ENCODE results near the gene CD209. TPM values are rescaled to one million over a fixed set of nuclear protein-coding genes. Genes with fewer than 3 reads are reported as not detected.
A peak's percentile ranks its signal among the peaks of the same experiment; 100 is the strongest.

CD209 gene
- total and polyA plus RNA-seq, 2 experiments from 2014 or later = 0.35 TPM; not detected in 1

DNA sequence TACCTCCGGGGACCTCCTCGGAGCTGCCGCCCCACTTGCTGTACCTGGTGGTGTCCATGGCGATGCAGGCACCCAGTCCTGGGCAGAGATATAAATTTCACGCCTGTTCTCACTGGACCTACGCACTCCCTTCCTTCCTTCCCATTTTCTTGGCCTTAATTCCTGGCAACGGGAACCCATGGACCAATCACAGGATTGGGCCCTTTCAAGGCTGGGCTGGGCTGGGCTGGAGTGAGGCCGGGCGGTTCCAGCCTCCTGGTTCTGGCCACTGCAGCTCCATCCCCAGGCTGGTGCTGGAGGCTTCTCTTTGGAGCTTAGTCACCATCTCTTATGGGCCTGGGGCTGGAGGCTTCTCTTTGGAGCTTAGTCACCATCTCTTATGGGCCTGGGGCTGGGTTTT is 15.3 kb downstream of the CD209 start, which contains the start of gene CLEC4G:
CLEC4G (minus strand) TSS at position 66 of the 400 bp plus-strand sequence; CDS start at position 58, 8 bp downstream.
- peaks cover 55% of the 10 kb centered on the region for H3K27me3 ChIP-seq (ENCODE audit: insufficient read depth)
- H3K4me3 Mint-ChIP-seq = peak within 1 kb of the TSS; percentile 32; the same call in 1 of the 3 replicates

More for the DNA sequence above, 15.3 kb downstream of the CD209 start, which contains the start of gene CLEC4G:
- Mint-ChIP-seq H3K27ac (no peak within 1 kb of the TSS), H3K4me1 (peaks cover 14% of the 10 kb centered on the region), H3K27me3 (ENCODE audit: insufficient read depth, low read depth, poor library complexity) (peaks cover 43% of the 10 kb centered on the region), H3K36me3 (ENCODE audit: low read depth) (no peaks in the 10 kb centered on the region), H3K9me3 (no peaks in the 10 kb centered on the region)
- Histone ChIP-seq H3F3A (replicated peaks; ENCODE audit: low read depth) (no peaks in the 10 kb centered on the region), H3K79me2 (replicated peaks; ENCODE audit: insufficient read depth) (no peaks in the 10 kb centered on the region), H2AFZ (no peak within 1 kb of the TSS; the same call in 1 of the 2 replicates), H3K4me3 (peak within 1 kb of the TSS; percentile 66), H3K9me2 (ENCODE audit: insufficient read depth) (no peaks in the 10 kb centered on the region), H3K4me2 (0 out of 2 replicates have a peak within 1 kb of the TSS, but pooled peaks have one; percentile 85), H3K27ac (ENCODE audit: low read depth) (no peak within 1 kb of the TSS), H4K20me1 (replicated peaks; ENCODE audit: insufficient read depth) (no peaks in the 10 kb centered on the region), H3K36me3 (ENCODE audit: insufficient read depth) (no peaks in the 10 kb centered on the region), H3K4me1 (ENCODE audit: insufficient read depth) (peaks cover 5% of the 10 kb centered on the region; the same call in 1 of the 2 replicates)
- TF ChIP-seq, protein P1, sequence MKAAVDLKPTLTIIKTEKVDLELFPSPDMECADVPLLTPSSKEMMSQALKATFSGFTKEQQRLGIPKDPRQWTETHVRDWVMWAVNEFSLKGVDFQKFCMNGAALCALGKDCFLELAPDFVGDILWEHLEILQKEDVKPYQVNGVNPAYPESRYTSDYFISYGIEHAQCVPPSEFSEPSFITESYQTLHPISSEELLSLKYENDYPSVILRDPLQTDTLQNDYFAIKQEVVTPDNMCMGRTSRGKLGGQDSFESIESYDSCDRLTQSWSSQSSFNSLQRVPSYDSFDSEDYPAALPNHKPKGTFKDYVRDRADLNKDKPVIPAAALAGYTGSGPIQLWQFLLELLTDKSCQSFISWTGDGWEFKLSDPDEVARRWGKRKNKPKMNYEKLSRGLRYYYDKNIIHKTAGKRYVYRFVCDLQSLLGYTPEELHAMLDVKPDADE (IDR thresholded peaks at IDR 0.05) = no peak
- TF ChIP-seq, protein P2, sequence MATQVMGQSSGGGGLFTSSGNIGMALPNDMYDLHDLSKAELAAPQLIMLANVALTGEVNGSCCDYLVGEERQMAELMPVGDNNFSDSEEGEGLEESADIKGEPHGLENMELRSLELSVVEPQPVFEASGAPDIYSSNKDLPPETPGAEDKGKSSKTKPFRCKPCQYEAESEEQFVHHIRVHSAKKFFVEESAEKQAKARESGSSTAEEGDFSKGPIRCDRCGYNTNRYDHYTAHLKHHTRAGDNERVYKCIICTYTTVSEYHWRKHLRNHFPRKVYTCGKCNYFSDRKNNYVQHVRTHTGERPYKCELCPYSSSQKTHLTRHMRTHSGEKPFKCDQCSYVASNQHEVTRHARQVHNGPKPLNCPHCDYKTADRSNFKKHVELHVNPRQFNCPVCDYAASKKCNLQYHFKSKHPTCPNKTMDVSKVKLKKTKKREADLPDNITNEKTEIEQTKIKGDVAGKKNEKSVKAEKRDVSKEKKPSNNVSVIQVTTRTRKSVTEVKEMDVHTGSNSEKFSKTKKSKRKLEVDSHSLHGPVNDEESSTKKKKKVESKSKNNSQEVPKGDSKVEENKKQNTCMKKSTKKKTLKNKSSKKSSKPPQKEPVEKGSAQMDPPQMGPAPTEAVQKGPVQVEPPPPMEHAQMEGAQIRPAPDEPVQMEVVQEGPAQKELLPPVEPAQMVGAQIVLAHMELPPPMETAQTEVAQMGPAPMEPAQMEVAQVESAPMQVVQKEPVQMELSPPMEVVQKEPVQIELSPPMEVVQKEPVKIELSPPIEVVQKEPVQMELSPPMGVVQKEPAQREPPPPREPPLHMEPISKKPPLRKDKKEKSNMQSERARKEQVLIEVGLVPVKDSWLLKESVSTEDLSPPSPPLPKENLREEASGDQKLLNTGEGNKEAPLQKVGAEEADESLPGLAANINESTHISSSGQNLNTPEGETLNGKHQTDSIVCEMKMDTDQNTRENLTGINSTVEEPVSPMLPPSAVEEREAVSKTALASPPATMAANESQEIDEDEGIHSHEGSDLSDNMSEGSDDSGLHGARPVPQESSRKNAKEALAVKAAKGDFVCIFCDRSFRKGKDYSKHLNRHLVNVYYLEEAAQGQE (IDR thresholded peaks at IDR 0.05; ENCODE audit: unreplicated experiment) = no peak
- TF ChIP-seq ZNF331 (CRISPR knock-in tag; IDR thresholded peaks at IDR 0.05; ENCODE audit: low read depth) (no peak), JUNB (IDR thresholded peaks at IDR 0.05; ENCODE audit: unreplicated experiment) (no peak), STAT1 (IDR thresholded peaks at IDR 0.05; ENCODE audit: unreplicated experiment) (no peak), EZH2 (IDR thresholded peaks at IDR 0.05; ENCODE audit: low read depth, unreplicated experiment) (no peak), NANOG (IDR thresholded peaks at IDR 0.05; ENCODE audit: borderline replicate concordance) (no peak), EZH2phosphoT487 (IDR thresholded peaks at IDR 0.05; ENCODE audit: unreplicated experiment) (no peak), POLR2AphosphoS5 (IDR thresholded peaks at IDR 0.05; ENCODE audit: low read depth) (no peak), CREB1 (CRISPR knock-in tag; IDR thresholded peaks at IDR 0.05; ENCODE audit: low read depth) (no peak), ZNF114 (CRISPR knock-in tag; IDR thresholded peaks at IDR 0.05) (no peak)
- TF ChIP-seq, protein P3, sequence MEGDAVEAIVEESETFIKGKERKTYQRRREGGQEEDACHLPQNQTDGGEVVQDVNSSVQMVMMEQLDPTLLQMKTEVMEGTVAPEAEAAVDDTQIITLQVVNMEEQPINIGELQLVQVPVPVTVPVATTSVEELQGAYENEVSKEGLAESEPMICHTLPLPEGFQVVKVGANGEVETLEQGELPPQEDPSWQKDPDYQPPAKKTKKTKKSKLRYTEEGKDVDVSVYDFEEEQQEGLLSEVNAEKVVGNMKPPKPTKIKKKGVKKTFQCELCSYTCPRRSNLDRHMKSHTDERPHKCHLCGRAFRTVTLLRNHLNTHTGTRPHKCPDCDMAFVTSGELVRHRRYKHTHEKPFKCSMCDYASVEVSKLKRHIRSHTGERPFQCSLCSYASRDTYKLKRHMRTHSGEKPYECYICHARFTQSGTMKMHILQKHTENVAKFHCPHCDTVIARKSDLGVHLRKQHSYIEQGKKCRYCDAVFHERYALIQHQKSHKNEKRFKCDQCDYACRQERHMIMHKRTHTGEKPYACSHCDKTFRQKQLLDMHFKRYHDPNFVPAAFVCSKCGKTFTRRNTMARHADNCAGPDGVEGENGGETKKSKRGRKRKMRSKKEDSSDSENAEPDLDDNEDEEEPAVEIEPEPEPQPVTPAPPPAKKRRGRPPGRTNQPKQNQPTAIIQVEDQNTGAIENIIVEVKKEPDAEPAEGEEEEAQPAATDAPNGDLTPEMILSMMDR (conservative IDR thresholded peaks at IDR 0.05; ENCODE audit: low read depth in 2 of 2) = no peak
- TF ChIP-seq, protein P4, sequence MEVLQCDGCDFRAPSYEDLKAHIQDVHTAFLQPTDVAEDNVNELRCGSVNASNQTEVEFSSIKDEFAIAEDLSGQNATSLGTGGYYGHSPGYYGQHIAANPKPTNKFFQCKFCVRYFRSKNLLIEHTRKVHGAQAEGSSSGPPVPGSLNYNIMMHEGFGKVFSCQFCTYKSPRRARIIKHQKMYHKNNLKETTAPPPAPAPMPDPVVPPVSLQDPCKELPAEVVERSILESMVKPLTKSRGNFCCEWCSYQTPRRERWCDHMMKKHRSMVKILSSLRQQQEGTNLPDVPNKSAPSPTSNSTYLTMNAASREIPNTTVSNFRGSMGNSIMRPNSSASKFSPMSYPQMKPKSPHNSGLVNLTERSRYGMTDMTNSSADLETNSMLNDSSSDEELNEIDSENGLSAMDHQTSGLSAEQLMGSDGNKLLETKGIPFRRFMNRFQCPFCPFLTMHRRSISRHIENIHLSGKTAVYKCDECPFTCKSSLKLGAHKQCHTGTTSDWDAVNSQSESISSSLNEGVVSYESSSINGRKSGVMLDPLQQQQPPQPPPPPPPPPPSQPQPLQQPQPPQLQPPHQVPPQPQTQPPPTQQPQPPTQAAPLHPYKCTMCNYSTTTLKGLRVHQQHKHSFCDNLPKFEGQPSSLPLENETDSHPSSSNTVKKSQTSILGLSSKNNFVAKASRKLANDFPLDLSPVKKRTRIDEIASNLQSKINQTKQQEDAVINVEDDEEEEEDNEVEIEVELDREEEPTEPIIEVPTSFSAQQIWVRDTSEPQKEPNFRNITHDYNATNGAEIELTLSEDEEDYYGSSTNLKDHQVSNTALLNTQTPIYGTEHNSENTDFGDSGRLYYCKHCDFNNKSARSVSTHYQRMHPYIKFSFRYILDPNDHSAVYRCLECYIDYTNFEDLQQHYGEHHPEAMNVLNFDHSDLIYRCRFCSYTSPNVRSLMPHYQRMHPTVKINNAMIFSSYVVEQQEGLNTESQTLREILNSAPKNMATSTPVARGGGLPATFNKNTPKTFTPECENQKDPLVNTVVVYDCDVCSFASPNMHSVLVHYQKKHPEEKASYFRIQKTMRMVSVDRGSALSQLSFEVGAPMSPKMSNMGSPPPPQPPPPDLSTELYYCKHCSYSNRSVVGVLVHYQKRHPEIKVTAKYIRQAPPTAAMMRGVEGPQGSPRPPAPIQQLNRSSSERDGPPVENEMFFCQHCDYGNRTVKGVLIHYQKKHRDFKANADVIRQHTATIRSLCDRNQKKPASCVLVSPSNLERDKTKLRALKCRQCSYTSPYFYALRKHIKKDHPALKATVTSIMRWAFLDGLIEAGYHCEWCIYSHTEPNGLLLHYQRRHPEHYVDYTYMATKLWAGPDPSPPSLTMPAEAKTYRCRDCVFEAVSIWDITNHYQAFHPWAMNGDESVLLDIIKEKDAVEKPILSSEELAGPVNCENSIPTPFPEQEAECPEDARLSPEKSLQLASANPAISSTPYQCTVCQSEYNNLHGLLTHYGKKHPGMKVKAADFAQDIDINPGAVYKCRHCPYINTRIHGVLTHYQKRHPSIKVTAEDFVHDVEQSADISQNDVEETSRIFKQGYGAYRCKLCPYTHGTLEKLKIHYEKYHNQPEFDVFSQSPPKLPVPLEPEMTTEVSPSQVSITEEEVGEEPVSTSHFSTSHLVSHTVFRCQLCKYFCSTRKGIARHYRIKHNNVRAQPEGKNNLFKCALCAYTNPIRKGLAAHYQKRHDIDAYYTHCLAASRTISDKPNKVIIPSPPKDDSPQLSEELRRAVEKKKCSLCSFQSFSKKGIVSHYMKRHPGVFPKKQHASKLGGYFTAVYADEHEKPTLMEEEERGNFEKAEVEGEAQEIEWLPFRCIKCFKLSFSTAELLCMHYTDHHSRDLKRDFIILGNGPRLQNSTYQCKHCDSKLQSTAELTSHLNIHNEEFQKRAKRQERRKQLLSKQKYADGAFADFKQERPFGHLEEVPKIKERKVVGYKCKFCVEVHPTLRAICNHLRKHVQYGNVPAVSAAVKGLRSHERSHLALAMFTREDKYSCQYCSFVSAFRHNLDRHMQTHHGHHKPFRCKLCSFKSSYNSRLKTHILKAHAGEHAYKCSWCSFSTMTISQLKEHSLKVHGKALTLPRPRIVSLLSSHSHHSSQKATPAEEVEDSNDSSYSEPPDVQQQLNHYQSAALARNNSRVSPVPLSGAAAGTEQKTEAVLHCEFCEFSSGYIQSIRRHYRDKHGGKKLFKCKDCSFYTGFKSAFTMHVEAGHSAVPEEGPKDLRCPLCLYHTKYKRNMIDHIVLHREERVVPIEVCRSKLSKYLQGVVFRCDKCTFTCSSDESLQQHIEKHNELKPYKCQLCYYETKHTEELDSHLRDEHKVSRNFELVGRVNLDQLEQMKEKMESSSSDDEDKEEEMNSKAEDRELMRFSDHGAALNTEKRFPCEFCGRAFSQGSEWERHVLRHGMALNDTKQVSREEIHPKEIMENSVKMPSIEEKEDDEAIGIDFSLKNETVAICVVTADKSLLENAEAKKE (CRISPR knock-in tag; IDR thresholded peaks at IDR 0.05) = no peak
- ATAC-seq = no peak
- DNase-seq (ENCODE audit: low spot score) = no peak

Measured in GM23338 (cell line).